A673 (cell line): ENCODE results near the gene TPI1.

Source experiments
- CTCF ChIP-seq: fragments of 300-800, 200-600 bp; sonication (generic); conservative IDR thresholded peaks from 2 replicates; pipeline ENCODE4 v1.5.1; 2017; ENCODE audit warnings: low read depth, mild to moderate bottlenecking, antibody characterized with exemption, low read length, moderate library complexity, mixed read lengths
- EZH2 ChIP-seq: fragments of 200-600 bp; sonication (generic); IDR thresholded peaks from 2 replicates; pipeline ENCODE4 v1.6.1; 2017; ENCODE audit warnings: borderline replicate concordance, low read depth, mild to moderate bottlenecking, mixed read lengths, antibody characterized with exemption, low read length; ENCODE audit not compliant: poor library complexity, severe bottlenecking

- no peak for TF ChIP-seq CTCF
- no peak for TF ChIP-seq EZH2
These were observed 48.7 kb upstream of the TPI1 start for GRCh38 chr12:6818645-6819044.
